WTC11 (cell line): Measurements from ENCODE around the gene PIPOX. TPM values are rescaled to one million over a fixed set of nuclear protein-coding genes. Genes with fewer than 3 reads are reported as not detected.

Experiments
- ATAC-seq: fragments of 200-7000 bp; cut with Tn5 transposase; 2 replicates; pipeline ENCODE4 v1.10.0; 2021; ENCODE audit warnings: mild to moderate bottlenecking, moderate library complexity
- CTCF ChIA-PET: fragments of 300-600 bp; sonication (Branson Sonifier 250); formaldehyde crosslinking; loops from one replicate; lab custom pipeline; 2021; ENCODE audit warnings: antibody characterized with exemption; lab: Charles Lee
- POLR2A ChIA-PET: fragments of 350-600 bp; sonication (Branson Sonifier 250); formaldehyde crosslinking; loops from one replicate; lab custom pipeline; 2021; ENCODE audit warnings: antibody characterized with exemption; lab: Charles Lee
- DNase-seq: peaks from one replicate; pipeline ENCODE4 v3.0.0; 2021; ENCODE audit warnings: low spot score
- H3K27ac Mint-ChIP-seq: 2 replicates; pipeline ENCODE4 v1.8.0; 2021; ENCODE audit warnings: mixed read lengths
- H3K27me3 Mint-ChIP-seq: 2 replicates; pipeline ENCODE4 v1.8.0; 2021; ENCODE audit warnings: low read depth, mild to moderate bottlenecking, moderate library complexity, mixed read lengths
- H3K36me3 Mint-ChIP-seq: 2 replicates; pipeline ENCODE4 v1.8.0; 2021; ENCODE audit warnings: mixed read lengths
- H3K4me1 Mint-ChIP-seq: 2 replicates; pipeline ENCODE4 v1.8.0; 2022; ENCODE audit warnings: mixed read lengths
- H3K4me3 Mint-ChIP-seq: 2 replicates; pipeline ENCODE4 v1.8.0; 2021; ENCODE audit warnings: mild to moderate bottlenecking, moderate library complexity, mixed read lengths
- H3K9me3 Mint-ChIP-seq: 2 replicates; pipeline ENCODE4 v1.8.0; 2021; ENCODE audit warnings: mixed read lengths
- AR ChIP-seq: fragments of 250-450 bp; sonication (Bioruptor Pico); IDR thresholded peaks from 2 replicates; pipeline ENCODE4 v1.9.0; 2021; ENCODE audit warnings: mild to moderate bottlenecking
- CBFB ChIP-seq: sonication (generic); formaldehyde crosslinking; IDR thresholded peaks from 2 replicates; pipeline ENCODE4 v1.8.1; 2022; ENCODE audit warnings: mild to moderate bottlenecking, low read depth, missing genetic modification reagents
- CTCF ChIP-seq: fragments of 200-600 bp; IDR thresholded peaks from 2 replicates; pipeline ENCODE4 v1.8.0; 2022; ENCODE audit warnings: antibody characterized with exemption
- ELF4 ChIP-seq: sonication (generic); formaldehyde crosslinking; IDR thresholded peaks from 2 replicates; pipeline ENCODE4 v1.8.1; 2022; ENCODE audit warnings: low read depth, mild to moderate bottlenecking, moderate library complexity, missing genetic modification reagents
- FOXP1 ChIP-seq: sonication (generic); formaldehyde crosslinking; IDR thresholded peaks from 2 replicates; pipeline ENCODE4 v1.8.0; 2022; ENCODE audit warnings: missing genetic modification reagents, mild to moderate bottlenecking, moderate library complexity, borderline replicate concordance
- FOXP4 ChIP-seq: sonication (generic); formaldehyde crosslinking; IDR thresholded peaks from 2 replicates; pipeline ENCODE4 v1.8.0; 2022; ENCODE audit warnings: mild to moderate bottlenecking, missing genetic modification reagents
- HMGXB4 ChIP-seq: sonication (generic); formaldehyde crosslinking; IDR thresholded peaks from 2 replicates; pipeline ENCODE4 v1.8.1; 2023; ENCODE audit warnings: mild to moderate bottlenecking, moderate library complexity, missing genetic modification reagents
- MAX ChIP-seq: sonication (generic); formaldehyde crosslinking; IDR thresholded peaks from 2 replicates; pipeline ENCODE4 v1.8.0; 2022; ENCODE audit warnings: mild to moderate bottlenecking, missing genetic modification reagents
- PRRX2 ChIP-seq: fragments of 250-450 bp; sonication (Bioruptor Pico); IDR thresholded peaks from 2 replicates; pipeline ENCODE4 v1.8.0; 2021; ENCODE audit warnings: mild to moderate bottlenecking
- RELA ChIP-seq: sonication (generic); formaldehyde crosslinking; IDR thresholded peaks from 2 replicates; pipeline ENCODE4 v1.8.1; 2022; ENCODE audit warnings: missing genetic modification reagents, mild to moderate bottlenecking, borderline replicate concordance
- SMAD4 ChIP-seq: sonication (generic); formaldehyde crosslinking; IDR thresholded peaks from 2 replicates; pipeline ENCODE4 v1.8.0; 2022; ENCODE audit warnings: mild to moderate bottlenecking, missing genetic modification reagents
- SOX15 ChIP-seq: fragments of 250-450 bp; sonication (Bioruptor Pico); IDR thresholded peaks from 2 replicates; pipeline ENCODE4 v1.9.0; 2021; ENCODE audit warnings: mild to moderate bottlenecking
- STAT6 ChIP-seq: sonication (generic); formaldehyde crosslinking; conservative IDR thresholded peaks from 2 replicates; pipeline ENCODE4 v1.8.1; 2023; ENCODE audit warnings: mild to moderate bottlenecking, low read depth, missing genetic modification reagents, moderate library complexity
- TCF7 ChIP-seq: sonication (generic); formaldehyde crosslinking; IDR thresholded peaks from 2 replicates; pipeline ENCODE4 v1.8.0; 2022; ENCODE audit warnings: mild to moderate bottlenecking, low read depth, missing genetic modification reagents, moderate library complexity
- TEAD4 ChIP-seq: sonication (generic); formaldehyde crosslinking; IDR thresholded peaks from 2 replicates; pipeline ENCODE4 v1.8.0; 2022; ENCODE audit warnings: mild to moderate bottlenecking, missing genetic modification reagents
- TP53 ChIP-seq: sonication (generic); formaldehyde crosslinking; IDR thresholded peaks from 2 replicates; pipeline ENCODE4 v1.8.1; 2023; ENCODE audit warnings: mild to moderate bottlenecking, missing genetic modification reagents
- USF2 ChIP-seq: sonication (generic); formaldehyde crosslinking; IDR thresholded peaks from 2 replicates; pipeline ENCODE4 v1.8.1; 2023; ENCODE audit warnings: mild to moderate bottlenecking, missing genetic modification reagents, moderate library complexity
- ZNF396 ChIP-seq: fragments of 250-450 bp; sonication (Bioruptor Pico); IDR thresholded peaks from 2 replicates; pipeline ENCODE4 v1.8.0; 2021; ENCODE audit warnings: mild to moderate bottlenecking, moderate library complexity, borderline replicate concordance
- ZNF423 ChIP-seq: fragments of 250-450 bp; sonication (Bioruptor Pico); IDR thresholded peaks from 2 replicates; pipeline ENCODE4 v2.1.2; 2022; ENCODE audit warnings: mild to moderate bottlenecking, moderate library complexity
- ZNF512 ChIP-seq: sonication (generic); formaldehyde crosslinking; IDR thresholded peaks from 2 replicates; pipeline ENCODE4 v1.8.1; 2022; ENCODE audit warnings: missing genetic modification reagents, borderline replicate concordance
- total RNA-seq: library from RNA; stranded (reverse); gene quantifications from 3 replicates; pipeline ENCODE4 v1.2.3, GENCODE V29; 2021

The PIPOX gene
- total RNA-seq, 1 experiment from 2014 or later = 34.2 TPM

- TF ChIP-seq FOXP4 (CRISPR knock-in tag) = peak; percentile 63; the same call in 1 of the 2 replicates
- TF ChIP-seq TP53 = 0 out of 2 replicates have a peak, but pooled peaks have one; percentile 9
- TF ChIP-seq TEAD4 (CRISPR knock-in tag) = no peak
- no peak for TF ChIP-seq USF2 (CRISPR knock-in tag)
- TF ChIP-seq RELA (CRISPR knock-in tag) = no peak
- TF ChIP-seq SMAD4 (CRISPR knock-in tag) = no peak
- no peak for TF ChIP-seq CTCF
- TF ChIP-seq SOX15 = no peak
- TF ChIP-seq ZNF423 (CRISPR knock-in tag) = no peak
- TF ChIP-seq HMGXB4 (CRISPR knock-in tag) = no peak
- no peak for TF ChIP-seq ZNF396
- TF ChIP-seq FOXP1 (CRISPR knock-in tag) = peak; percentile 54; the same call in 1 of the 2 replicates
Observed at GRCh38 chr17:29004081-29004692, 38.8 kb upstream of the PIPOX start (continued).

- Mint-ChIP-seq H3K4me3 (peak within 1 kb of the TSS; percentile 69), H3K9me3 (no peaks in the 10 kb centered on the region), H3K36me3 (no peaks in the 10 kb centered on the region), H3K27me3 (peaks cover 50% of the 10 kb centered on the region), H3K4me1 (peaks cover 76% of the 10 kb centered on the region), H3K27ac (no peak within 1 kb of the TSS)
- DNase-seq (peak; percentile 91), ATAC-seq (peak; percentile 63)
- CTCF ChIA-PET = interaction anchor here (0.6 to 17.6 kb wide), 9 partner anchors 11 to 782 kb away, joined by 3 to 228 read pairs (median 3); partner anchors contain the start of genes MYO18A and PIPOX
- POLR2A ChIA-PET = interaction anchor here (1.1 kb wide), 1 partner anchor 55 kb away, joined by 4 read pairs; the partner anchor contains the start of gene PHF12
- peak; percentile 80; the same call in 1 of the 2 replicates for TF ChIP-seq TEAD4 (CRISPR knock-in tag)
- TF ChIP-seq FOXP1 (CRISPR knock-in tag) = peak; percentile 94
- peak; percentile 97 for TF ChIP-seq TP53
- 0 out of 2 replicates have a peak, but pooled peaks have one; percentile 65 for TF ChIP-seq ELF4 (CRISPR knock-in tag)
- peak; percentile 91; the same call in 1 of the 2 replicates for TF ChIP-seq STAT6
- peak; percentile 81 for TF ChIP-seq CBFB (CRISPR knock-in tag)
- TF ChIP-seq SOX15 = no peak
- peak; percentile 80; the same call in 1 of the 2 replicates for TF ChIP-seq TCF7 (CRISPR knock-in tag)
- TF ChIP-seq PRRX2 (CRISPR knock-in tag) = no peak
- 0 out of 2 replicates have a peak, but pooled peaks have one; percentile 22 for TF ChIP-seq ZNF512 (CRISPR knock-in tag)
- TF ChIP-seq MAX = peak; percentile 50; the same call in 1 of the 2 replicates
- no peak for TF ChIP-seq AR (CRISPR knock-in tag)
Observed at GRCh38 chr17:29005936-29006511, 36.9 kb upstream of the PIPOX start, which contains the start of gene SEZ6. Gene SEZ6 (minus strand): TSS chr17:29006033. CDS start chr17:29005869, 164 bp downstream.
